LNCaP clone FGC (cell line): Measurements from ENCODE around the gene TANGO6.

Experiments used
- DNase-seq: peaks from one replicate; pipeline ENCODE4 v3.0.0-alpha.2; 2011; ENCODE audit warnings: low read depth
- H3K4me3 ChIP-seq: 2 replicates; pipeline ENCODE4 v1.5.1; 2011; ENCODE audit warnings: mild to moderate bottlenecking, low read depth, low read length, control low read depth
- CTCF ChIP-seq: IDR thresholded peaks from 2 replicates; pipeline ENCODE4 v1.5.1; 2012; ENCODE audit warnings: mild to moderate bottlenecking; ENCODE audit not compliant: control insufficient read depth, insufficient read depth; ENCODE audit errors: extremely low read depth

TANGO6 gene

GRCh38 chr16:69033151-69033949, 190.0 kb downstream of the TANGO6 start:
- H3K4me3 ChIP-seq, result no peak overlapping the region
- no peak for DNase-seq
- no peak for TF ChIP-seq CTCF

- no peak for TF ChIP-seq CTCF
- no peak for DNase-seq
Measured at GRCh38 chr16:69035375-69035774, 192.0 kb downstream of the TANGO6 start.

GRCh38 chr16:69036399-69037091, 193.2 kb downstream of the TANGO6 start:
- H3K4me3 ChIP-seq, result no peak overlapping the region
- no peak for DNase-seq
- TF ChIP-seq CTCF, result no peak

More at GRCh38 chr16:69035375-69035774, 192.0 kb downstream of the TANGO6 start:
- no peak overlapping the region for H3K4me3 ChIP-seq

- H3K4me3 ChIP-seq, result 0 out of 2 replicates have a peak overlapping the region, but pooled peaks have one; percentile 8
- TF ChIP-seq CTCF, result no peak
- peak; percentile 88 for DNase-seq
Measured at GRCh38 chr16:69037373-69038160, 194.2 kb downstream of the TANGO6 start.

GRCh38 chr16:69039333-69039941, 196.1 kb downstream of the TANGO6 start:
- no peak for TF ChIP-seq CTCF
- H3K4me3 ChIP-seq, result no peak overlapping the region
- DNase-seq, result no peak

- no peak for DNase-seq
- no peak for TF ChIP-seq CTCF
- no peak overlapping the region for H3K4me3 ChIP-seq
Measured at GRCh38 chr16:69040144-69040909, 197.0 kb downstream of the TANGO6 start.
